AG09309 (cell line): Measurements from ENCODE around the gene NEMP2.

ENCODE experiments used
- DNase-seq: peaks from one replicate; pipeline ENCODE4 v3.0.0-alpha.2; 2010; ENCODE audit warnings: low read depth
- H3K4me3 ChIP-seq: 2 replicates; pipeline ENCODE4 v1.5.1; 2011; ENCODE audit warnings: mild to moderate bottlenecking, low read depth, low read length, moderate library complexity; ENCODE audit not compliant: control insufficient read depth
- TF ChIP-seq, protein P1 (sequence below): IDR thresholded peaks from 2 replicates; pipeline ENCODE4 v1.5.1; 2011; ENCODE audit warnings: mild to moderate bottlenecking, low read depth, low read length, inconsistent platforms; ENCODE audit not compliant: insufficient read depth, control insufficient read depth; ENCODE audit errors: missing control alignments

The NEMP2 gene

DNA sequence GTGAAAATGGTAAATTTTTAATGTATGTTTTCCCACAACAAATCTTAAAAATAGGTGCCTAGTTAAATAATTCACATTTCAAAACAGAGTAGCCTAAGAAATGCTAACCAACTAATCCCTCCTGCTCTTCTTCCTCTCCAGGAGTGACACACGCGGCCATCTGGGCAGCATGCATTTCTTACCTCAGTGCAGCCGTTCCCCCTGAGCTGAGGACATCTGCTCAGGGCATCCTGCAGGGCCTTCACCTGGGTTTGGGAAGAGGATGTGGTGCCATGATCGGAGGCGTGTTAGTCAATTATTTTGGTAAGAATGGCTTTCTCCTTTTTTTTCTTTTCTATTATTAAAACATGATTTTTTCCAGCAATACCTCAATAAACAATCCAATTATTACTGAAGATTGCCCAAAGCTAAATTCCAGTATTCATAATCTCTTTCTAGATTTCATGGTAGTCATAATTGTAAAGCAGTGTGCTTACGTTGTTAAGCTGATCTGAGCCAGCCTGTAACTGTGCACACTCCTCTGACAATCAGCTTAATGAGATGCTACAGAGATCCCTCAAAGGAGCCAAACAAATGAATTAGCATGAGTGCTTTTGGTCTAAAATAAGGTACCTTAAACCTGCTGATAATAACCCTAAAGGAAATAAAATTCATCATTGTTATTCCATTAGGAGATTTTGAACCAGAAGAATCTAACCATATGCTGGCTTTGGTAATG is 45.8 kb downstream of the NEMP2 start:
- TF ChIP-seq, protein P1, sequence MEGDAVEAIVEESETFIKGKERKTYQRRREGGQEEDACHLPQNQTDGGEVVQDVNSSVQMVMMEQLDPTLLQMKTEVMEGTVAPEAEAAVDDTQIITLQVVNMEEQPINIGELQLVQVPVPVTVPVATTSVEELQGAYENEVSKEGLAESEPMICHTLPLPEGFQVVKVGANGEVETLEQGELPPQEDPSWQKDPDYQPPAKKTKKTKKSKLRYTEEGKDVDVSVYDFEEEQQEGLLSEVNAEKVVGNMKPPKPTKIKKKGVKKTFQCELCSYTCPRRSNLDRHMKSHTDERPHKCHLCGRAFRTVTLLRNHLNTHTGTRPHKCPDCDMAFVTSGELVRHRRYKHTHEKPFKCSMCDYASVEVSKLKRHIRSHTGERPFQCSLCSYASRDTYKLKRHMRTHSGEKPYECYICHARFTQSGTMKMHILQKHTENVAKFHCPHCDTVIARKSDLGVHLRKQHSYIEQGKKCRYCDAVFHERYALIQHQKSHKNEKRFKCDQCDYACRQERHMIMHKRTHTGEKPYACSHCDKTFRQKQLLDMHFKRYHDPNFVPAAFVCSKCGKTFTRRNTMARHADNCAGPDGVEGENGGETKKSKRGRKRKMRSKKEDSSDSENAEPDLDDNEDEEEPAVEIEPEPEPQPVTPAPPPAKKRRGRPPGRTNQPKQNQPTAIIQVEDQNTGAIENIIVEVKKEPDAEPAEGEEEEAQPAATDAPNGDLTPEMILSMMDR, result no peak

DNA sequence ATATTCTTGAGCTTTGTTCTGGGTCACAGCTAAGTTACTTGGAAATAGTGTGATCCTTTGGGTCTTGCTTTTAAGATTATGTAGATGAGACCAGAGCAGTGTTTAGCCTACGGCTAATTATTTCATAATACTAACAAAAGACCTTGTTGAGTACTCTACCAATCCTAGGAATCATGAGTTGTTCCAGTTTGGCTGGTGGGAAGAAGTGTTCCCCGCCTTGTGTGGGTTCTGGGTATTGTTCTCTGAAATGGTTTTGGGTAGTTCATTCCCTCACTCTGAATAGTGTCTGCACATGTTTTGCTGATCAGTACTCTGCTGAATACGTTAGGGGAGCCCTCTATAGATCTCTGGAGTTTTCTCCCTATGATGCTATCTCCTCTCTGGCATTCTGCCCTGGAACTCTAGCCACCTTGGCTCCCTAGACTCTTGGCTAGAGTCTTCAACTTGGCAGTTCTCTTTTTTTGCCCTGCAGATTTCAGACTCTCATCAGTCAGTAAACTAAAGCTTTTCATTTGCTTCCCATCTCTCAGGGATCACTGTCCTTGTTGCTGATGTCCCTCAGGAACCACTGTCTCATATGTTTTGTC is 48.4 kb downstream of the NEMP2 start:
- DNase-seq, result no peak
- TF ChIP-seq, protein P1, result no peak
- H3K4me3 ChIP-seq, result no peak overlapping the region

More for the DNA sequence above, 45.8 kb downstream of the NEMP2 start:
- no peak overlapping the region for H3K4me3 ChIP-seq
- DNase-seq, result no peak

DNA sequence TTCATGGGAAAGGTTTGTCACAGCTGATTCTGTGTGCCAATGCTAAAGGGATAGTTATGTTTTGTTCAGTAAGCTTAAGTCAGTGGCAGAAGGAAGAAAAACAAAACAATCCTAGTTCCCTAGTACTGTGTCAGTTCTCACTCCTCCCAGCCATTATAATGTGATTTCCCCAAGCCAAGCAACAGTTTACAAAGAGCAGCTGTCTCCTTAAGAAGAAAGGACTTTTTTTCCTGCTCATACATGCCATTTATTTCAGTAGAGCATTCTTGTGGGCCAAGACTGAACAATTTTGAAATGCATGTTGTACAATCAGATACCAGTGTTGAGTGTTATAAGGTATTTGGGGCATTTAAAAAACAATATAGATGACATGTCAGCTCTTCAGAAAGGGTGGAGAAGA is 52.1 kb downstream of the NEMP2 start:
- no peak overlapping the region for H3K4me3 ChIP-seq
- TF ChIP-seq, protein P1, result no peak
- DNase-seq, result no peak

DNA sequence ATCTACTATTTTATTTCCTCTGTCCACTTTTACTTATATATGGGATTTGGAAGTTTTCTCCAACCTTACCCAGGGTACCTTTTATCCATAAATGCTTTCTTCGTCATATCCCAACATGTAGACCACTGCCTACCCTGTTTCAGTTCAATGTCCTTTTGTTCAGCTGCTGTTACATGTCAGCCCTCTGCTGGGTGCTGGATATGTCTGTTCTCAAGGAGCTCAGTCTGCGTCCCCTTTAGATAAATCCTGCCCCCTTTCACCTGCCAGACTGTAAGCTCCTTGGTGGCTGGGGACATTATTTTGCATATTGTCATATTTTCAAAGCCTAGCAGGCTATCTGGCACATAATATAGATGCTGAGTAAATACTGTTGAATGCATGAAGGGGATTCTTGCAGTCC is 53.2 kb downstream of the NEMP2 start:
- no peak overlapping the region for H3K4me3 ChIP-seq
- TF ChIP-seq, protein P1, result no peak
- no peak for DNase-seq

- TF ChIP-seq, protein P1, result no peak
- no peak for DNase-seq
- H3K4me3 ChIP-seq, result no peak overlapping the region
These were observed 55.8 kb downstream of the NEMP2 start for GRCh38 chr2:190478572-190479195.

- H3K4me3 ChIP-seq, result no peak overlapping the region
- DNase-seq, result no peak
- TF ChIP-seq, protein P1, result no peak
These were observed 56.7 kb downstream of the NEMP2 start for GRCh38 chr2:190477661-190478454.
